Hepatocyte (in vitro differentiated cells): ENCODE data around the gene CD300LB.

Experiments
- EZH2 ChIP-seq: fragments of 200-600 bp; sonication (generic); IDR thresholded peaks from 2 replicates; pipeline ENCODE4 v1.6.1; 2016; ENCODE audit warnings: antibody characterized with exemption, mild to moderate bottlenecking, borderline replicate concordance
- EZH2phosphoT487 ChIP-seq: fragments of 200-600 bp; sonication (generic); IDR thresholded peaks from one replicate; pipeline ENCODE4 v1.6.1; 2018; ENCODE audit warnings: antibody characterized with exemption, mild to moderate bottlenecking, low read depth, moderate library complexity; ENCODE audit not compliant: unreplicated experiment, severe bottlenecking
- TF ChIP-seq, protein P1 (sequence below): fragments of 200-600 bp; sonication (generic); IDR thresholded peaks from 2 replicates; pipeline ENCODE4 v1.5.1; 2016; ENCODE audit warnings: antibody characterized with exemption, mild to moderate bottlenecking; ENCODE audit not compliant: poor library complexity

DNA sequence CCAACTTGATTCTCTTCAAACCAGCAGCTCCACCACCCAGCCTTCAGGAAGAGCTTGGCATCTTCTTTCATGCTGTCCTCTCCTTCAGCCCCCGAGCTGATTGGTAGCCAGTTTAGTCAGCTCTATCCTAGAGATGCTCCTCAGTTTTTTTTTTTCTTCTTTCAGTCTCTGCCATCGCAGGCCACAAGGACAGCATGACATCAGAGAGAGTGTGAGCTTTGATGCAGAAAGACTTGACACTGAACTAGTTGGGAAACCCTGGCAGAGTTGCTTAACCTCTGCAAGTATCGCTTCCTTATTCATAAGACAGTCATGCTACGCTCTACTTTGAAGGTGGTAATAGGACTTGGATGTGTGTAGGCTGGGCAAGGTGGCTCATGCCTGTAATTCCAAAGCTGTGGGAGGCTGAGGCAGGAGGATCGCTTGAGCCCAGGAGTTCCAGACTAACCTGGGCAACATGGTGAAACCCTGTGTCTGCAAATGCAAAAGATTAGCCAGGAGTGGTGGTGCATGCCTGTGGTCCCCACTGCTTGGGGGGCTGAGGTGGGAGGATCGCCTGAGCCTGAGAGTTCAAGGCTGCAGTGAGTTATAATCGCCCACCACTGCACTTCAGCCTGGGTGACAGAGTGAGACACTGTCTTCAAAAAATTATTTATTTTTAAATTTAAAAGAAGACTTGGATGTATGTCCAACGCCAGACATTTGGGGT is 2.6 kb downstream of the CD300LB start:
- TF ChIP-seq EZH2phosphoT487 (no peak), EZH2 (no peak)
- TF ChIP-seq, protein P1, sequence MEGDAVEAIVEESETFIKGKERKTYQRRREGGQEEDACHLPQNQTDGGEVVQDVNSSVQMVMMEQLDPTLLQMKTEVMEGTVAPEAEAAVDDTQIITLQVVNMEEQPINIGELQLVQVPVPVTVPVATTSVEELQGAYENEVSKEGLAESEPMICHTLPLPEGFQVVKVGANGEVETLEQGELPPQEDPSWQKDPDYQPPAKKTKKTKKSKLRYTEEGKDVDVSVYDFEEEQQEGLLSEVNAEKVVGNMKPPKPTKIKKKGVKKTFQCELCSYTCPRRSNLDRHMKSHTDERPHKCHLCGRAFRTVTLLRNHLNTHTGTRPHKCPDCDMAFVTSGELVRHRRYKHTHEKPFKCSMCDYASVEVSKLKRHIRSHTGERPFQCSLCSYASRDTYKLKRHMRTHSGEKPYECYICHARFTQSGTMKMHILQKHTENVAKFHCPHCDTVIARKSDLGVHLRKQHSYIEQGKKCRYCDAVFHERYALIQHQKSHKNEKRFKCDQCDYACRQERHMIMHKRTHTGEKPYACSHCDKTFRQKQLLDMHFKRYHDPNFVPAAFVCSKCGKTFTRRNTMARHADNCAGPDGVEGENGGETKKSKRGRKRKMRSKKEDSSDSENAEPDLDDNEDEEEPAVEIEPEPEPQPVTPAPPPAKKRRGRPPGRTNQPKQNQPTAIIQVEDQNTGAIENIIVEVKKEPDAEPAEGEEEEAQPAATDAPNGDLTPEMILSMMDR: no peak
